ENCODE results near the gene ERC1.

- TF ChIP-seq CTCF (IDR thresholded peaks at IDR 0.05; ENCODE audit: insufficient read depth, low read length): no peak
- TF ChIP-seq POLR2AphosphoS5 (IDR thresholded peaks at IDR 0.05; ENCODE audit: low read depth): no peak
- TF ChIP-seq REST (IDR thresholded peaks at IDR 0.05; ENCODE audit: insufficient replicate concordance, low read depth): no peak
- TF ChIP-seq GABPA (IDR thresholded peaks at IDR 0.05; ENCODE audit: low read depth): no peak
Observed at GRCh38 chr12:1310653-1311052, 319.6 kb downstream of the ERC1 start.
